GM18873 (cell line): Measurements from ENCODE around the gene SEMA4D.
"Not testable (repeated sequence)": the region's sequence is repeated elsewhere in the genome, so short reads cannot be mapped to it uniquely, and the experiment has no call there.

Experiments
- ATAC-seq: cut with Tn5 transposase; IDR thresholded peaks from one replicate; pipeline ENCODE4 v1.9.1; 2021; ENCODE audit warnings: mild to moderate bottlenecking, moderate library complexity, moderate number of reproducible peaks; ENCODE audit not compliant: unreplicated experiment, low FRiP score

SEMA4D gene

DNA sequence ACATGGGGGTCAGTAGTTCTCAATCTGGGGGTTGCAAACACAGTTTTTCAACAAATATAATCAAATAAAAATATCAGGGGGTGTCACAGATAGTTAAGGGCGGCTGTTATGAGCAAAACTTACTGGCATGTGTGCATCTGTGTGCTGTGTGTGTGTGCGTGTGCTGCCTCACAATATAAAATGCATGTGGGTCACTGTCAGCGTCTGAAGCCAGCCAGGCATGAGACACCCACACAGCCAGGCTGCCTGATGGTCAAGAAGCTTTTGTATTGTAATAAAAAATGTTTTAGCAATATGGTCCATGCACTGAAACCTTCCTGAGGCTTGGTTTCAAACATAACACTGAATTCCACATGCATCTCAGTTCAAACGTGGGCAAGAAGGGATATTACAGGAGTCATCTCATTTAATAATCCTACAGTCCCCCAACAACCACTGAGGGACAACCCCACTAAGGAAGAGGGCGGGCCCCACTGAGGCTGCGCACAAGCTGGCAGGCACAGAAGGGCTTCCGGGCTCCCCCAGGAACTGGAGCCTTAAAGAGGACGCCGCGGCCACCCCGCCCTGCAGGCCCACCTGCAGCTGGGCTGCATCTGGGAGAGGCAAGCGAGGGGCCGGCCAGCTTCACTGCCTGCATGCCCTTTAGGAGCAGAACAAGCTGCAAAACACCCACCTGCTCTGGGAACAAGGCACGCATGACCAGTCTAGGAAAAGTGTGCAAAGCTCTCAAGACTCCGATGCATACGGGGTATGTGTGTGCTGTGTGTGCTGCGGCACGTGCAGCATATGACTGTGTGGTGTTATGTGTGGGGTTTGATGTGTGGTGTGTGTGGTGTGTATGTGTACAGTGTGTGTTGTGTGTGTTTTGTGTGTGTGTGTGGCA lies 14.1 kb downstream of the SEMA4D start:
- peak; percentile 65 for ATAC-seq

DNA sequence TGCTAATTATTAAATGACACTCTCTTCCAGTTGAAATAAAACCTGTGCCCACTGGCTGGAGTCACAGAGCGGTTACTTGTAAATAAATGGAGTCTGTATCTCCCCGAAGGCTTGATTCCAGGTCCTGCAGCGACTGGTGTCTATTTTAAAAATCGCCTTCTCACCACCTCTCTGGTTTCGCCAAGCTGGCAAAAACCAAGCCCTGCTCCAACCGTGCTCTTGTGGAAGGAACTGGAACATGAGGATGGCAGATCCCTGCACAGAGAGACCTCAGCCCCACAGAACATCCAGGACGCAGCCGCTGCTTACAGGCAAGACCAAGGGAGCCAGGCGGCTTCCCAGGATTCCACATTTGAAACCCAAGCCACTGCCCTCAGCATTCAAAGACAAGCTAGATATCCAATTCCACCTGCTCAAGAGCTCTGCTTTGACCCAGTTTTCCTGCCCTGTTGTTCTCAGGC lies 15.0 kb downstream of the SEMA4D start:
- no peak for ATAC-seq

DNA sequence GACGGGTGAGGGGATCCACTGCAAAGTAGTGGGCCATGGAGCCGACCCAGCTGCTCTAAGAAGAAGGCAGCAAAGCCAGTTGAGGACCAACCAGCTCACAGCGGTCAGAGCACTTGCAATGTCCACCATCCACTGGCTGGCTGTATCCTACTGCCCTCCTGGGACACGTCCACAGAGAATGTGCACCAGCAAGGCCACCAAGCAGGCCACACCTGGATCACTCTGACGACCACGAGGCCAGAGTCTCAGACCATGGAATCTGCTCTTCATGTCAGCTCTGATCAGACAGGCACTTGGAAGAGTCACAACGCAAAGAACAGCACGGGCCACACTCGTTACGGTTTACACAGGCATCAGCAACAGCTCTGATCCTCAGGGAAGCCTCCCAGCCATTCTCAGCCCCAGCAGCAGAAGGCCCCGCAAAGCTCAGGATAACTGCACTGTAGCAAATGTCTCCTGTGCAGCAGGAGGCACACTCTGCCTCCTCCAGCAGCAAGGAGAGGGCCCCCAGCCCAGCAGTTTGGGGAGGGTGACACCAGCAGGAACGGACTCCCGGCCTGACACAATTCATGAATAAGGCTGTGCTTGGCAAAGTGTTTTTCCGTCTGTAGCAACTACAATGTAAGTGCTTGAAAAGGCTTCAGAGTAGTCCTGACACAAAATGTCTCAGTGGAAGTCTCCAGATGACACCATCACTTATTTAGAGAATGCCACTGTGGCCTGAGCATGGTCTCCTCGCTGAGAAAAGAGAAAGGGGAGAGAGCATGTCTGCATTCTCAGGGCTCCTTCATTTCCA lies 15.7 kb downstream of the SEMA4D start:
- no peak for ATAC-seq

DNA sequence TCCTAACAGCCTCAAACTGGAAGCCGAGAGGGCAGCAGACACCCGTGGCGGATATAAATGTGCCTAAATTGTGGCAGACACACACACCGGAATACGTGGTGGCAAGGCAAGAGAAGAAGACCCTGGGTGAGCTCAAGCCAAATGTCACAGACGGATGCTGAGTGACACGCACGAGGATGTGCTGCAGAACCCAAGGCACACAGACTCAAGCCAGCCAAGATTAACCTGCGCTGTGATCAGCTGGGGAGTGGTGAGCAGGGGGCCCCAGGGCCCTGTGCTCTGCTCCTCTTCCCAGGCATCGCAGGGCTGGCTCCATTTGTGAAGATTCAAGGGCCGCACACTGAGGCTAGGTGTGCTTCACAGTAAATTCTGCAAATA lies 16.4 kb downstream of the SEMA4D start:
- ATAC-seq: no peak

DNA sequence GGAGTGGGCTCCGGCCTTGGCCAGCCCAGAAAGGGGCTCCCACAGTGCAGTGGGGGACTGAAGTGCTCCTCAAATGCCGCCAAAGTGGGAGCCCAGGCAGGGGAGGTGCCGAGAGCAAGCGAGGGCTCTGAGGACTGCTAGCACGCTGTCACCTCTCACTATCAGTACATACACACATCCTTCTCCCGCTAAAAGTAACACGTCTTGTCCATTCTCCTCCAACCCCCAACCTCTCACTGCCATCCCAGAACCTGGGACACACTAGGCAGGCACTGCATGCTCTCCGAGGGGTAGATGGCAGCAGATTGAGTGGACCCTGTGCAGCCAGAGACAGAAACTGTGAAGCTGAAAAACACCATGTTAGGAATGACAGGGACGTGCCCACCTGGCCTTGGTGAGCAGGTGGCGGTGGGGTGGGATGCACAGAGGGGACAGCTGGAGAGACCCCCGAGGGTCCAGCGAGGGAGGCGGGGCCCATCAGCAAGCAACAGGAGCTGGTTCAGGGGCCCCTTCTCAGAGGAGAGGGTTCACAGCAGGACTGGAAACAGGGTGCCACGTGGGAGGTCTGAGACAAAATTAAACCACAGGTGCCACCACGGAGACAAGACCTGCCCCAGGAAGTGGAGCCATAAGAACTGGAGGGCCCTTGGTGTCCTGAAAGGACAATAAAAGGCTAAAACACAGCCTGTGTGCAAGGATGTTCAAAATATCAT lies 16.9 kb downstream of the SEMA4D start:
- no peak for ATAC-seq

DNA sequence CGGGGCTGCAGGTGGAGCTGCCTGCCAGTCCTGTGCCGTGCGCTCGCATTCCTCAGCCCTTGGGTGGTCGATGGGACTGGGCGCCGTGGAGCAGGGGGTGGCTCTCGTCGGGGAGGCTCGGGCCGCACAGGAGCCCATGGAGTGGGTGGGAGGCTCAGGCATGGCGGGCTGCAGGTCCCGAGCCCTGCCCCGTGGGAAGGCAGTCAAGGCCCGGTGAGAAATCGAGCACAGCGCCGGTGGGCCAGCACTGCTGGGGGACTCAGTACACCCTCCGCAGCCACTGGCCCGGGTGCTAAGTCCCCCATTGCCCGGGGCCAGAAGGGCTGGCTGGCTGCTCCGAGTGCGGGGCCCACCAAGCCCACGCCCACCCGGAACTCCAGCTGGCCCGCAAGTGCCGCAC lies 17.5 kb downstream of the SEMA4D start:
- ATAC-seq: not testable (repeated sequence)

DNA sequence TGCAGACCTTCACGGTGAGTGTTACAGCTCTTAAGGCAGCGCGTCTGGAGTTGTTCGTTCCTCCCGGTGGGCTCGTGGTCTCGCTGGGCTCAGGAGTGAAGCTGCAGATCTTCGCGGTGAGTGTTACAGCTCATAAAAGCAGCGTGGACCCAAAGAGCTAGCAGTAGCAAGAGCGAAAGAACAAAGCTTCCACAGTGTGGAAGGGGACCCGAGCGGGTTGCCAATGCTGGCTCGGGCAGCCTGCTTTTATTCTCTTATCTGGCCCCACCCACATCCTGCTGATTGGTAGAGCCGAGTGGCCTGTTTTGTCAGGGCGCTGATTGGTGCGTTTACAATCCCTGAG lies 18.3 kb downstream of the SEMA4D start:
- ATAC-seq: not testable (repeated sequence)

DNA sequence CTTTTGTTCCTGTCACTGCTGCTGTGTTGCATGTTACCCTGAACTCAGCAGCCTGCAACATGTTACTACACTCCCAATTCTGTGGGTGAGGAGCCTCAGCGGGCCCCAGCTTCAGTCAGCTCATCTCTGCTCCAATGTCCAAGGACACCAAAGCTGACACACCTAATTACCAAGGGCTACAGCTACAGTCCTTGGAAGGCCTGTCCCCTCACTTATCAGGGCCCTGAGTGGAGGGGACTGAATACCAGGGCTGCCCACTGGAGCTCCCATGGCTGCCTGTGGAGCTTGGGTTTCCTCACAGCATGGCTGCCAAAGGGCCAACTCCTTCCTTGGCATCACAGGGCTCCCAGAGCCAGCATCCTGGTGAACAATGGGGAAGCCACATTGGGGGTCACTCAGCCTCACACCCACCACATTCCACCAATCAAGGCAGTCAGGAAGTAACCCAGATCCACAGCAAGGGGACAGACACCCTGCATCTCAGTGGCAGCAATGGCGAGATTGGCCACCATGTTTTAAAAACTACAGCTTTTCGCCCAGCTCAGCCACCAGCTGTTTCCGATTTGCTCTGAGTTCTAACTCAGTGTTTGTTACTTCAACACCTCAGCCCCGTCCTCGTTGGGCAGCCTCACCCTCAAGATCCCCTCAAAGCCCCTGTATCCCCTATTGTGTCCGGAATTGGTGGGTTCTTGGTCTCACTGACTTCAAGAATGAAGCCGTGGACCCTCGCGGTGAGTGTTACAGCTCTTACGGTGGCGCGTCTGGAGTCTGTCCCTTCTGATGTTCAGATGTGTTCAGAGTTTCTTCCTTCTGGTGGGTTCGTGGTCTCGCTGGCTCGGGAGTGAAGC lies 18.9 kb downstream of the SEMA4D start:
- no peak for ATAC-seq

DNA sequence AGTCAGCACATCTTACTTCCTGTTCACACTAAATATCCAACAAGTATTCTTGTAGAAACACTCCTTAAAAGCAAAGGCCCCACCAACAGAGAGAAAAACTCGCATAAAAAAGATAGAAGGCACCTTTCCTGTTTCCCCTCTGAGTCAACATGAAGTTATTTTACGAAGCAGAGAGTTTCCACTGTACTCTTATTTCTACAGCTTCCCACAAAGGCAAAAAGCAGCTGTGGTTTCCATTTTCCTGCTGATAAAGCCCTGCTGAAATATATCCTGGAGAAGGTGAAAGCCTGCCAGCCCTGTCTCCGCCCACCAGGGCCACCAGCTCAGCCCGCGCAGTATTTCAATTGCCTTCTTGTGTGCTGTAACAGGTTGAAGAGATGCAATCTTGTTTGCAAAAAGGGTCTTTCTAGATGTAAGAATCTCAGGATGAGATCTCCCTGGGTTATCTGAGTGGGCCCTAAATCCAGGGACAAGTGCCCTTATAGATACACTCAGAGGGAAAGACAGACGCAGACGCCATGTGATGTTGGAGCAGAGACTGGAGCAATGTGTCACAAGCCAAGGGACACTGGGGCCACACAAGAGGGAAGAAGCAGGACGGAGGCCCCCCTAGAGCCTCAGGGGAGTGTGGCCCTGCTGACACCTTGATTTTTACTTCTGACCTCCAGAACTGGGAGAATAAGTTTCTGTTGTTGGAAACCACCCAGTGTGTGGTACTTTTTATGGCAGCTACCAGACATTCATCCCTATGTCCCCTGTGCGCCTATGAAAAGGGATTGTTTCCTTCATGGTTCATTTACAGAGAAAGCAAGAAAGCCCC lies 19.9 kb downstream of the SEMA4D start:
- no peak for ATAC-seq

DNA sequence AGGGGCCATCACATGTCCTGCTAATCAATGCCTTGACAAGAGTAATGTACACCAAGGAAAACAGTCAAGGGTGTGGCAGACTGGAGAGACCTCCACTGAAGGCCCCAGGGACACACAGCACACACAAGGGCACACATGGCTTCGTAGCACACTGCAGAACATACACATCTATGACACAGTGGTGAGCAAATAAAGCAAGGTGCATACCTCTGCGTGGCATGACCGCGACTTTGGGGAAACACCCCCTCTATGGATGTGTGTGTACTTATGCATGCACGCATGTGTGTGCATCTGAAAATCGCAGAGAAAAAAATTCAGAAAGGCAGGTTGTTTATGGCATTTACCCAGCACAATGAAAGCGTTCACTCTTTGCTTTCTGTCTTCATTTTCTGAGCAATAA lies 20.5 kb downstream of the SEMA4D start:
- no peak for ATAC-seq

DNA sequence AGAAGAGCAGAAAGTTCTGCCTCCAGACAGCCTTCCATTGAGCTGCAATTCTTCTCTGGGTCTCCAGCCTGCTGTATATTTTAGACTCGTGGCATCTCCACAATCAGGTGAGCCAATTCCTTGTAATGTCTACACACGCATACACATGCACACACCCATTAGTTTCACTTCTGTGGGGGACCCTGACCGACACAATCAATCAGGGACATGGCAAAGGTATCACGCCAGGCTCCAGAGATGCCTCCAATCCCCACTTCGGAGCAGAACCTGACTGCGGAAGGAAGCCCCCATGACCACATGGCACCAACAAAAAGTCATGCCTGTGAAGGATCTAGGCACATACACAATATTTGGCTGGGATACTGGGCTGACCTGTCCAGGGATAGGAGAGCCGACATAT lies 21.4 kb downstream of the SEMA4D start:
- ATAC-seq: no peak

DNA sequence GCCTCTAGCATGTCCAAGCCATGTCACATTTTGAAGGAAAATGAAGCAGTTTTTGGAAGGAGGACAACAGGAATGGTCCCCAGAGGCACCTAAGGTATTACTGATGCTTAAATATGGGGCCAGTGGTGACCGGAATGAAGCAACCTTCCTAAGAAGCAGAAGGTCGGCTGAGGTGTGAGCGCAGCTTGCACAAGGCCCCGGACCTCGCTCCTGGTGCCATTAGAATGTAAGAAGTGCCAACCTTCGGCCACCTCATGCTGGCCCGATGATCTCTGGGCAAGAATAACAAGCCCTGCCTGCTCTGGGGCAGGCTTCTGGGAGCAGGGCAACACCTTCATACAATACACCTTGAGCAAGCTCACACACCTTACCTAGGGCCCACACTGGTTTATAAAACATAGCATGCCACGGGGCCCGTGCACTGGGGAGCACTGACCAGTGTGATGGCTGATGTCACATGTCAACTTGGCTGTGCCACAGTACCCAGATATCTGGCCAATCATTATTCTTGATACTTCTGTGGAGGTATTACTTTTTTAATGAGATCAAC lies 21.9 kb downstream of the SEMA4D start:
- ATAC-seq: no peak

DNA sequence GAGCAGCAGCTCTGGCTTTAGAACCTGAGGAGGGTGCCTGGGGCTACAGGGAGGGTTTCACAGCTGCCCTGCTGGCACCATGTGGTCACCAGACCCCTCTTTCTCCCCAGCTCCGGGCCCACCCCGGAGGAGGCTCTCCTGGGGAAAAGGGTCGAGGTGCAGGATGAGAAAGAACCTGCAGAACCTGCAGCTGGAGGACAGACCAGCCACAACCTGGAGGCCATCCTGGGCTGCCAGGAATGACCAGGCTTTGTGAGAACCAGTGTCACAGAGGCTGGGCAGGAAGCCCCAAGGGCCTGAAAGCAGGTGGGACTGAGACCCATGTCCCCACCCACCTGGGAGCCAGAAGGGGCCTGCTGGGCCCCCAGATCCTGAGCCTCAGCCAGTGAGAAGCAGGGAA lies 23.0 kb downstream of the SEMA4D start:
- ATAC-seq: no peak

DNA sequence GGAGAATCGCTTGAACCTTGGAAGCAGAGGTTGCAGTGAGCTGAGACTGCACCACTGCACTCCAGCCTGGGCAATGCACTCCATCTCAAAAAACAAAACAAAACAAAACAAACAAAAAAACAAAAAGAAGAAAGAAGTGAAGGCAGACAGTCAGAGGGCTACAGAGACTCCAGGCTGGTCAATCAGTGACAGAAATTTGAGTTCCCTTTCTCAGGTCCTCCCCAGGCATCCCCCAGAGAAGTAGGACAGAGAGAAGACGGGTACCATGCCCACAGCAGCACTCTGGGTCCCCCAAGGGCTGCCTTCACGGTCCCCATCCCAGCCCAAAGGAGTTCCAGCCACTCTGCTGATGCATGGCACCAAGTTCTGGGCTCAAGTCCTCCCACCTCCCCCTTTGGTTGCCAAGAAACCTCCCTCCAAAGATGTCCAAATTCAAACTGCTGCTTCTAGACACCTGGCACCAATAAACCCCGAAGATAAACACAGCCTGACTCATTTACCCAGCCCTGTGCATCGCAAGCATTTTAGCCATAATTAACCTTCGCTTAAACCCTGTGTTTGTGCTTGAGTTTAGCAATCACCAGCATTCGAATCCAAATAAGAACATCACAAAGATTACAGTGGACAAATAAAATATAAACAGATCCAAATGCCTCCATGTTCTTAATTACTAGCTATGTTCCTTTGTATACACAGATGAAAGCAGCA lies 24.0 kb downstream of the SEMA4D start:
- no peak for ATAC-seq

DNA sequence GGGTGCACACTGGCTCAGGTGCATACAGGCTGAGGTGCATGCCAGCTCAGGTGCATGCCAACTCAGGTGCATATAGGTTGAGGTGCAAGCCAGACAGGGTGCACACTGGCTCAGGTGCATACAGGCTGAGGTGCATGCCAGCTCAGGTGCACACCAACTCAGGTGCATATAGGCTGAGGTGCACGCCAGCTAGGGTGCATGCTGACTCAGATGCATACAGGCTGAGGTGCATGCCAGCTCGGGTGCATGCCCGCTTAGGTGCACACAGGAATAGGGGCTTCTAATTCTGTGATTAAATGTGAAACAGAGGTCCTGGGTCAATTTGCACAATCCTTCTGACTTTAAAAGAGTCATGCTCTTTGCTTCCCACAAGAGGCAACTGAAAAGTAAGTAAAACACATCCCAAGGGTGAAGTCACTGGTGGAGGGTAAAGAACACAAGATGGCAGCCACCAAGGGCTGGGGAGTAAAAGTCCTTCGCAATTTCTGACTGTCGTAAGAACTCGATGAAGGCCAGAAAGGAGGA lies 26.1 kb downstream of the SEMA4D start:
- ATAC-seq: not testable (repeated sequence)

DNA sequence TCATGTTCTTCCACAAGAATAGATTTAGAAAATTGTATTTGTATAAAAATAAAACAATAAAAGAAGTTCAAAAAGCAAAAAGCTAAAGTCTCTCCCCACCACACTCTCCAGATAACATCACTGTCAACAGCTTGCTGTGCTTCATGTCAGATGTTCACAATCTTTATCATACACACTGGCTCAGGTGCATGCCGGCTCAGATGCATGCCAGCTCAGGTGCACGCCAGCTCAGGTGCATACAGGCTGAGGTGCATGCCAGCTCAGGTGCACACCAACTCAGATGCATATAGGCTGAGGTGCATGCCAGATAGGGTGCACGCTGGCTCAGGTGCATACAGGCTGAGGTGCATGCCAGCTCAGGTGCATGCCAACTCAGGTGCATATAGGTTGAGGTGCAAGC lies 26.5 kb downstream of the SEMA4D start:
- no peak for ATAC-seq

DNA sequence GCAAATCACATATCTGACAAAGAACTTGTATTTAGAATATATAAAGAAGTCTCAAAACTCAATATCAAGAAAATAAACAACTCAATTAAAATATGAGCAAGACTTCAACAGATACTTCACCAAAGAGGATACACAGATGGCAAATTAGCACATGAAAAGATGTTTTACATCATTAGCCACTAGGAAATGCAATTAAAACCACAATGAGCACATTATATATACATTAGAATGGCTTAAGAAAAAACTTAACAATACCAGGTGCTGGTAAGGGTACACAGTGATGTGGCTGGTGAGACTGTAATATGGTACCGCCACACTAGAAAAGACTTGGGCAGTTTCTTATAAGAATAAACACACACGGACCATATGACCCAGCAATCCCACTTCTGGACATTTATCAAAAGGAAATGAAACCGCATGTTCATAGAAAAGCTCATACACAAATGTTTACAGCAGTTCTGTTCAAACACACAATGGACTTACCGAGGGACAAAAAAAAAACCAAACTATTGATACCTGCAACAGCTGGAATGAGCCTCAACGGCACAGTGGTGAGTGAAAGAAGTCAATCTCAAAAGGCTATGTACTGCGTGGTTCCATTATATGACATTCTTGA lies 27.6 kb downstream of the SEMA4D start:
- ATAC-seq: no peak

DNA sequence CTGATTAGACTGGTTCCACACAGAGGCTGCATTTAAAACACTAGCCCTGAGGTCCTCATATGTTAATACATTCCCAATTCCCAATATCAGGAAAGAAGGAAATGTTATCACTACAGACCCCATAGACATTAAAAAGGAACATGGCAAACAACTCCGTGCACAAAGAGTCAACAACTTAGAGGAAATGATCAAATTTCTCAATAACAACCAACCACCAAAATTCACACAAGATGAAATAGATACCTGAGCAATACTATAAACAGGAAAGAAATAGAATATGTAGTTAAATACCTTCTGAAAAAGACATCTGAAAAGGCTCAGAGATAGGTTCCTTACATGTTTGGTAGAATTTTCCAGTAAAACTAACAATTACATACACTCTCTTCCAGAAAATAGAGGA lies 28.9 kb downstream of the SEMA4D start:
- no peak for ATAC-seq
